CD4-positive, alpha-beta T cell treated with Interferon gamma for 1 hour (primary cell): ENCODE measurements around the gene ALG8.
"Not testable (repeated sequence)": the region's sequence is repeated elsewhere in the genome, so short reads cannot be mapped to it uniquely, and the experiment has no call there.

ENCODE experiments used
- DNase-seq: peaks from one replicate; pipeline ENCODE4 v3.0.0-alpha.2; 2020

The ALG8 gene

GRCh38 chr11:78139422-78140391 is at the start of gene ALG8:
TSS of gene ALG8 (minus strand) at chr11:78139626. CDS start at chr11:78139588, 38 bp downstream.
- DNase-seq, result peak; percentile 97

GRCh38 chr11:78188286-78189173 is 49.1 kb upstream of the ALG8 start, which contains the start of the genes KCTD21 and USP35:
TSS of gene KCTD21 (minus strand) at chr11:78188626. CDS start at chr11:78174554, 14,072 bp downstream.
TSS of gene USP35 (plus strand) at chr11:78188919. CDS start at chr11:78196246, 7,327 bp downstream.
- DNase-seq, result peak; percentile 92

GRCh38 chr11:78187366-78188285 is 48.2 kb upstream of the ALG8 start:
- peak; percentile 79 for DNase-seq

GRCh38 chr11:78181185-78181584 is 41.8 kb upstream of the ALG8 start:
- no peak for DNase-seq

GRCh38 chr11:78180751-78181150 is 41.3 kb upstream of the ALG8 start:
- DNase-seq, result no peak

- no peak for DNase-seq
Measured at GRCh38 chr11:78179459-78180071, 40.1 kb upstream of the ALG8 start.

- DNase-seq, result no peak
Measured at GRCh38 chr11:78177216-78177615, 37.8 kb upstream of the ALG8 start.

GRCh38 chr11:78176605-78177141 is 37.2 kb upstream of the ALG8 start:
- no peak for DNase-seq

- DNase-seq, result not testable (repeated sequence)
Measured at GRCh38 chr11:78175862-78176261, 36.4 kb upstream of the ALG8 start.

- DNase-seq, result no peak
Measured at GRCh38 chr11:78171951-78172350, 32.5 kb upstream of the ALG8 start.

GRCh38 chr11:78170874-78171549 is 31.6 kb upstream of the ALG8 start:
- DNase-seq, result no peak

- DNase-seq, result no peak
Measured at GRCh38 chr11:78170413-78170812, 31.0 kb upstream of the ALG8 start.

GRCh38 chr11:78168539-78169477 is 29.4 kb upstream of the ALG8 start:
- DNase-seq, result no peak

- no peak for DNase-seq
Measured at GRCh38 chr11:78166855-78167469, 27.5 kb upstream of the ALG8 start.

- DNase-seq, result no peak
Measured at GRCh38 chr11:78164471-78164870, 25.0 kb upstream of the ALG8 start.

- no peak for DNase-seq
Measured at GRCh38 chr11:78163828-78164227, 24.4 kb upstream of the ALG8 start.

GRCh38 chr11:78161962-78162371 is 22.5 kb upstream of the ALG8 start:
- DNase-seq, result no peak

GRCh38 chr11:78161346-78161745 is 21.9 kb upstream of the ALG8 start:
- DNase-seq, result no peak

GRCh38 chr11:78160557-78160956 is 21.1 kb upstream of the ALG8 start:
- no peak for DNase-seq
